Measurements from ENCODE around the gene DNLZ. TPM values are rescaled to one million over a fixed set of nuclear protein-coding genes. Genes with fewer than 3 reads are reported as not detected.

Gene DNLZ
- total and polyA plus RNA-seq, 2 of the 4 experiments (the other 2 are of a cell fraction): 2.0 to 11.4 TPM

DNA sequence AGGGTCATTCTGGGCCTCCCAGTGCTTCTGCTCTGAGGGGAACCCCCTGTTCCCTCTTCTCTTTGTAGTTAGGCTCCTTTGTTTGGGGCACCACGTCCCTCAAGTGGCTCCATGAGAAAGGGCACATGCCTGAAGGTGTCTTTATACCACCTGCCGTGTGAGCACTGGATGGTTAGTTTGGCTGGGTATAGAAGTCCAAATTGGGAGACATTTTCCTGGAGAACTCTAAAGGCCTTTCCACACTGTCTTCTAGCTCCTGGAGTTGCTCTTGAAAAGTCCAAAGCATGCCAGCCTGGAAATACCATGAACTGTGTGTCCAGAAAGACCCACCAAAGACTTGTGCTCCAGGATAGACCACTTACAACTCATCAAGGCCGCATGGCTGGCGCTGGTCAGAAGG is 48.6 kb downstream of the DNLZ start:
- TF ChIP-seq CHD1 (IDR thresholded peaks at IDR 0.05; ENCODE audit: low read depth, low read length): no peak
- TF ChIP-seq FOS (IDR thresholded peaks at IDR 0.05; ENCODE audit: low read depth, low read length): no peak
- no peak for TF ChIP-seq SMC3 (IDR thresholded peaks at IDR 0.05; ENCODE audit: low read depth, low read length)
- no peak for TF ChIP-seq POLR2A (IDR thresholded peaks at IDR 0.05; ENCODE audit: low read depth, low read length)
- TF ChIP-seq ELK1 (IDR thresholded peaks at IDR 0.05; ENCODE audit: borderline replicate concordance, low read depth, low read length): no peak
- no peak for TF ChIP-seq RFX5 (IDR thresholded peaks at IDR 0.05; ENCODE audit: low read depth, low read length)
- TF ChIP-seq, protein P1, sequence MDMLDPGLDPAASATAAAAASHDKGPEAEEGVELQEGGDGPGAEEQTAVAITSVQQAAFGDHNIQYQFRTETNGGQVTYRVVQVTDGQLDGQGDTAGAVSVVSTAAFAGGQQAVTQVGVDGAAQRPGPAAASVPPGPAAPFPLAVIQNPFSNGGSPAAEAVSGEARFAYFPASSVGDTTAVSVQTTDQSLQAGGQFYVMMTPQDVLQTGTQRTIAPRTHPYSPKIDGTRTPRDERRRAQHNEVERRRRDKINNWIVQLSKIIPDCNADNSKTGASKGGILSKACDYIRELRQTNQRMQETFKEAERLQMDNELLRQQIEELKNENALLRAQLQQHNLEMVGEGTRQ (IDR thresholded peaks at IDR 0.05; ENCODE audit: low read depth, low read length): no peak
- TF ChIP-seq CEBPB (IDR thresholded peaks at IDR 0.05; ENCODE audit: low read depth, low read length): no peak
- TF ChIP-seq RCOR1 (IDR thresholded peaks at IDR 0.05; ENCODE audit: insufficient replicate concordance, low read length): no peak
- TF ChIP-seq, protein P2, sequence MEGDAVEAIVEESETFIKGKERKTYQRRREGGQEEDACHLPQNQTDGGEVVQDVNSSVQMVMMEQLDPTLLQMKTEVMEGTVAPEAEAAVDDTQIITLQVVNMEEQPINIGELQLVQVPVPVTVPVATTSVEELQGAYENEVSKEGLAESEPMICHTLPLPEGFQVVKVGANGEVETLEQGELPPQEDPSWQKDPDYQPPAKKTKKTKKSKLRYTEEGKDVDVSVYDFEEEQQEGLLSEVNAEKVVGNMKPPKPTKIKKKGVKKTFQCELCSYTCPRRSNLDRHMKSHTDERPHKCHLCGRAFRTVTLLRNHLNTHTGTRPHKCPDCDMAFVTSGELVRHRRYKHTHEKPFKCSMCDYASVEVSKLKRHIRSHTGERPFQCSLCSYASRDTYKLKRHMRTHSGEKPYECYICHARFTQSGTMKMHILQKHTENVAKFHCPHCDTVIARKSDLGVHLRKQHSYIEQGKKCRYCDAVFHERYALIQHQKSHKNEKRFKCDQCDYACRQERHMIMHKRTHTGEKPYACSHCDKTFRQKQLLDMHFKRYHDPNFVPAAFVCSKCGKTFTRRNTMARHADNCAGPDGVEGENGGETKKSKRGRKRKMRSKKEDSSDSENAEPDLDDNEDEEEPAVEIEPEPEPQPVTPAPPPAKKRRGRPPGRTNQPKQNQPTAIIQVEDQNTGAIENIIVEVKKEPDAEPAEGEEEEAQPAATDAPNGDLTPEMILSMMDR (conservative IDR thresholded peaks at IDR 0.05; ENCODE audit: low read depth, low read length): no peak
- no peak for TF ChIP-seq MXI1 (IDR thresholded peaks at IDR 0.05; ENCODE audit: borderline replicate concordance, low read depth, low read length)
- no peak for TF ChIP-seq MAZ (IDR thresholded peaks at IDR 0.05; ENCODE audit: borderline replicate concordance, low read depth, low read length)
- TF ChIP-seq MAFK (IDR thresholded peaks at IDR 0.05; ENCODE audit: low read depth, low read length): no peak
- no peak for TF ChIP-seq BHLHE40 (IDR thresholded peaks at IDR 0.05; ENCODE audit: low read depth, low read length)
- TF ChIP-seq RAD21 (IDR thresholded peaks at IDR 0.05; ENCODE audit: low read length): no peak
- TF ChIP-seq NFE2L2 (IDR thresholded peaks at IDR 0.05; ENCODE audit: low read depth, low read length): no peak
- Histone ChIP-seq H2AK5ac (ENCODE audit: low read depth, low read length) (no peak overlapping the region), H3K27me3 (ENCODE audit: control insufficient read depth, insufficient read depth, low read length) (no peaks in the 10 kb centered on the region), H2BK5ac (ENCODE audit: low read depth, low read length, poor library complexity, severe bottlenecking) (no peak overlapping the region), H2AFZ (replicated peaks; ENCODE audit: low read length, poor library complexity) (no peak overlapping the region), H2BK20ac (ENCODE audit: low read depth, low read length) (no peak overlapping the region), H3K4me2 (ENCODE audit: low read depth, low read length) (no peak overlapping the region), H3K36me3 (ENCODE audit: control insufficient read depth, insufficient read depth, low read length) (no peaks in the 10 kb centered on the region), H3K56ac (ENCODE audit: extremely low read depth, insufficient read depth, low read length) (no peak overlapping the region), H3K14ac (replicated peaks; ENCODE audit: low read depth, low read length) (no peak overlapping the region), H3K18ac (ENCODE audit: low read depth, low read length) (no peak overlapping the region), H4K20me1 (ENCODE audit: insufficient read depth, low read length) (no peaks in the 10 kb centered on the region), H3K4ac (ENCODE audit: low read depth, low read length) (no peak overlapping the region), H2BK15ac (ENCODE audit: low read depth, low read length) (no peak overlapping the region), H3K4me3 (ENCODE audit: insufficient read depth, low read depth, low read length) (no peak overlapping the region), H4K91ac (ENCODE audit: insufficient read depth, low read depth, low read length) (no peak overlapping the region), H2BK120ac (ENCODE audit: low read depth, low read length) (no peak overlapping the region), H2AK9ac (replicated peaks; ENCODE audit: low read depth, low read length, poor library complexity) (no peak overlapping the region), H3K79me1 (ENCODE audit: low read depth in 1 of 2, low read length in 2 of 2) (no peaks in the 10 kb centered on the region), H3K9ac (ENCODE audit: low read depth, low read length) (no peak overlapping the region), H4K8ac (ENCODE audit: low read depth in 2 of 2, low read length in 2 of 2) (no peak overlapping the region), H3K4me1 (ENCODE audit: control insufficient read depth, insufficient read depth, low read length) (peaks cover 3% of the 10 kb centered on the region; the same call in 1 of the 2 replicates), H3K23ac (ENCODE audit: low read depth, low read length) (no peak overlapping the region), H3K9me1 (ENCODE audit: insufficient read depth, low read length) (no peaks in the 10 kb centered on the region), H3K27ac (ENCODE audit: insufficient read depth, low read length) (no peak overlapping the region), H3K9me3 (ENCODE audit: control insufficient read depth, insufficient read depth, low read length) (peaks cover 15% of the 10 kb centered on the region), H4K5ac (ENCODE audit: low read depth, low read length) (no peak overlapping the region)
- no TSS peak for BruUV-seq (replicated peaks)
- no CpG with 5 or more reads among the region's 4 CpGs for WGBS, 2 experiments (ENCODE audit: extremely low coverage in 2 of 2, insufficient read length in 1 of 2)
- no peak for ATAC-seq (ENCODE audit: low read depth)
- in situ Hi-C loops (cut with MboI; ENCODE audit: low sequenced_read_pairs) (no loop called here), dilution Hi-C loops (cut with HindIII; ENCODE audit: low sequenced_read_pairs, unreplicated experiment) (no loop called here), intact Hi-C loops (cut with micrococcal nuclease) (no loop called here)
- CTCF ChIA-PET: no interaction called here
- POLR2A ChIA-PET (ENCODE audit: unreplicated experiment): no interaction called here
- no peak for DNase-seq
